ENCODE results near the gene TMEM8B. TPM values are rescaled to one million over a fixed set of nuclear protein-coding genes. Genes with fewer than 3 reads are reported as not detected.

The TMEM8B gene
- total and polyA plus RNA-seq, 10 of the 15 experiments (the other 5 are each of a cell fraction or from before 2014, with no cell fraction given) = 0.19 to 7.6 (median 2.5) TPM

DNA sequence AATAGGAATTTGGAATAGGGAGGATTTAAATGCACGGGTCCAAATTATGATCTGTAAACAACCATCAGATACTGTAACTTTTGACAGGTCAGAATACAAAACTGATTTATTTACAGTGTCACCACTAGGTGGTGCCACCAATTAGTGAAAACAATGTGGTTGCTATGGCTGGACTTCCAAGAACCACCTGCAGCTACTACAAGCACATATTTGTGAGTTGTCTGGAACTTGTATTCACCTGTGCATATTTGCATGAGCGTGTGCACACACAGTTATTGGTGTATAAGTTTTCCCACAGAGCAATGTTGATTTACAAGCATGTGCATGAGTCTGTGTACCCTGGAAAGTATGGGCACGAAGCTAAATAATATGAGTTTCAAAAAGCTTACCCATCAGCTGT is 74.0 kb downstream of the TMEM8B start (continued):
- no peak for TF ChIP-seq WRNIP1 (IDR thresholded peaks at IDR 0.05; ENCODE audit: borderline replicate concordance, low read depth, low read length)
- TF ChIP-seq, protein P1, sequence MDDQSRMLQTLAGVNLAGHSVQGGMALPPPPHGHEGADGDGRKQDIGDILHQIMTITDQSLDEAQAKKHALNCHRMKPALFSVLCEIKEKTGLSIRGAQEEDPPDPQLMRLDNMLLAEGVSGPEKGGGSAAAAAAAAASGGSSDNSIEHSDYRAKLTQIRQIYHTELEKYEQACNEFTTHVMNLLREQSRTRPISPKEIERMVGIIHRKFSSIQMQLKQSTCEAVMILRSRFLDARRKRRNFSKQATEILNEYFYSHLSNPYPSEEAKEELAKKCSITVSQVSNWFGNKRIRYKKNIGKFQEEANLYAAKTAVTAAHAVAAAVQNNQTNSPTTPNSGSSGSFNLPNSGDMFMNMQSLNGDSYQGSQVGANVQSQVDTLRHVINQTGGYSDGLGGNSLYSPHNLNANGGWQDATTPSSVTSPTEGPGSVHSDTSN (IDR thresholded peaks at IDR 0.05; ENCODE audit: insufficient replicate concordance, low read depth, low read length) = no peak
- TF ChIP-seq, protein P2, sequence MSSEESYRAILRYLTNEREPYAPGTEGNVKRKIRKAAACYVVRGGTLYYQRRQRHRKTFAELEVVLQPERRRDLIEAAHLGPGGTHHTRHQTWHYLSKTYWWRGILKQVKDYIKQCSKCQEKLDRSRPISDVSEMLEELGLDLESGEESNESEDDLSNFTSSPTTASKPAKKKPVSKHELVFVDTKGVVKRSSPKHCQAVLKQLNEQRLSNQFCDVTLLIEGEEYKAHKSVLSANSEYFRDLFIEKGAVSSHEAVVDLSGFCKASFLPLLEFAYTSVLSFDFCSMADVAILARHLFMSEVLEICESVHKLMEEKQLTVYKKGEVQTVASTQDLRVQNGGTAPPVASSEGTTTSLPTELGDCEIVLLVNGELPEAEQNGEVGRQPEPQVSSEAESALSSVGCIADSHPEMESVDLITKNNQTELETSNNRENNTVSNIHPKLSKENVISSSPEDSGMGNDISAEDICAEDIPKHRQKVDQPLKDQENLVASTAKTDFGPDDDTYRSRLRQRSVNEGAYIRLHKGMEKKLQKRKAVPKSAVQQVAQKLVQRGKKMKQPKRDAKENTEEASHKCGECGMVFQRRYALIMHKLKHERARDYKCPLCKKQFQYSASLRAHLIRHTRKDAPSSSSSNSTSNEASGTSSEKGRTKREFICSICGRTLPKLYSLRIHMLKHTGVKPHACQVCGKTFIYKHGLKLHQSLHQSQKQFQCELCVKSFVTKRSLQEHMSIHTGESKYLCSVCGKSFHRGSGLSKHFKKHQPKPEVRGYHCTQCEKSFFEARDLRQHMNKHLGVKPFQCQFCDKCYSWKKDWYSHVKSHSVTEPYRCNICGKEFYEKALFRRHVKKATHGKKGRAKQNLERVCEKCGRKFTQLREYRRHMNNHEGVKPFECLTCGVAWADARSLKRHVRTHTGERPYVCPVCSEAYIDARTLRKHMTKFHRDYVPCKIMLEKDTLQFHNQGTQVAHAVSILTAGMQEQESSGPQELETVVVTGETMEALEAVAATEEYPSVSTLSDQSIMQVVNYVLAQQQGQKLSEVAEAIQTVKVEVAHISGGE (CRISPR knock-in tag; IDR thresholded peaks at IDR 0.05) = no peak

DNA sequence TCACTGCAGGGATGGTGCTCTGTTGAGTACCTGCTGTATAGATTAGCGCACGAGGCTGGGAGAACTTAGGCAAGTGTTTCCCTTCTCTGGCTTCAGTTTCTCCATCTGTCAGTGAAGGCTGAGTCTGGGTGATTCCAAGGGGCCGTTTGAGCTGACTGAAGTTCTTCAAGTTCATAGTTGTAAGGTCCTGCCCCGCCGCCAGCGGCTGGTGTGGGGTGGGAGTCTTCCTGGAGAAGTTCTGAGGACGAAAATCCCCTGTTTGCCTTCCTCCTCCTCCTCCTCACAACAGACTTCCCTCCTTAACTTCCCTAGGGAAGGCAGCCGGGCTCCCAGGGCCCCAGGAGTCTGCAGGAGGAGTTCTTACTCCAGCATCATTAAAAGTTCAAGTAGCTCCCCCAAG is 75.3 kb downstream of the TMEM8B start:
- intact Hi-C loops (cut with micrococcal nuclease; ENCODE audit: unreplicated experiment) = no loop called here
- no TSS peak for BruUV-seq (replicated peaks)
- Histone ChIP-seq H3K9ac (ENCODE audit: control insufficient read depth, insufficient read depth, low read length) (no peak overlapping the region), H3K4me3 (no peak overlapping the region), H3K79me2 (ENCODE audit: control insufficient read depth, insufficient read depth, low read length) (no peaks in the 10 kb centered on the region), H4K20me1 (ENCODE audit: control insufficient read depth, insufficient read depth) (no peaks in the 10 kb centered on the region), H3K36me3 (ENCODE audit: control insufficient read depth in 2 of 2, insufficient read depth in 2 of 2, low read length in 1 of 2) (no peaks in the 10 kb centered on the region), H3K27me3 (replicated peaks in 1 of 2; ENCODE audit: control insufficient read depth in 2 of 2, insufficient read depth in 2 of 2, low read length in 1 of 2) (peaks cover 0 to 1% of the 10 kb centered on the region in 2 experiments; a peak in 2 of 4 replicates), H2AFZ (ENCODE audit: control insufficient read depth, low read depth, low read length) (no peak overlapping the region), H3K4me2 (ENCODE audit: control insufficient read depth, insufficient read depth) (no peak overlapping the region), H3K27ac (ENCODE audit: control insufficient read depth, insufficient read depth) (no peak overlapping the region), H3K4me1 (ENCODE audit: control insufficient read depth, insufficient read depth, low read length) (no peaks in the 10 kb centered on the region), H3K9me3 (replicated peaks; ENCODE audit: control insufficient read depth, insufficient read depth, low read length) (no peaks in the 10 kb centered on the region)
- FAIRE-seq (no peak), ATAC-seq (no peak), DNase-seq (ENCODE audit: low read depth, low spot score) (no peak)
- SMC1A ChIA-PET (ENCODE audit: uncharacterized antibody, unreplicated experiment) = interaction anchor here (1.0 kb wide), 1 partner anchor 42 kb away, joined by 5 read pairs; no protein-coding TSS in a partner anchor
- in situ Hi-C loops (cut with MboI) = no loop called here
- RAD21 ChIA-PET (ENCODE audit: unreplicated experiment) = no interaction called here
- WGBS (ENCODE audit: insufficient coverage, insufficient replicate concordance, low lambda C conversion rate, missing lambda C conversion rate) = 38% methylated on average over 7 of the region's 8 CpGs
- POLR2A ChIA-PET = no interaction called here
- CTCF ChIA-PET = interaction anchor here (2.1 to 2.2 kb wide), 2 partner anchors 20 to 115 kb away, joined by 7 to 11 read pairs; no protein-coding TSS in a partner anchor
- TF ChIP-seq NFYA (IDR thresholded peaks at IDR 0.05; ENCODE audit: borderline replicate concordance, low read depth, low read length) (no peak), JUNB (IDR thresholded peaks at IDR 0.05) (no peak), SREBF2 (IDR thresholded peaks at IDR 0.05; ENCODE audit: low read length) (no peak), MEF2A (IDR thresholded peaks at IDR 0.05; ENCODE audit: insufficient read depth, low read depth, low read length) (no peak), EZH2 (IDR thresholded peaks at IDR 0.05; ENCODE audit: borderline replicate concordance, control insufficient read depth, low read depth, low read length) (no peak), ESRRA (IDR thresholded peaks at IDR 0.05; ENCODE audit: low read length) (no peak)
- TF ChIP-seq, protein P3, sequence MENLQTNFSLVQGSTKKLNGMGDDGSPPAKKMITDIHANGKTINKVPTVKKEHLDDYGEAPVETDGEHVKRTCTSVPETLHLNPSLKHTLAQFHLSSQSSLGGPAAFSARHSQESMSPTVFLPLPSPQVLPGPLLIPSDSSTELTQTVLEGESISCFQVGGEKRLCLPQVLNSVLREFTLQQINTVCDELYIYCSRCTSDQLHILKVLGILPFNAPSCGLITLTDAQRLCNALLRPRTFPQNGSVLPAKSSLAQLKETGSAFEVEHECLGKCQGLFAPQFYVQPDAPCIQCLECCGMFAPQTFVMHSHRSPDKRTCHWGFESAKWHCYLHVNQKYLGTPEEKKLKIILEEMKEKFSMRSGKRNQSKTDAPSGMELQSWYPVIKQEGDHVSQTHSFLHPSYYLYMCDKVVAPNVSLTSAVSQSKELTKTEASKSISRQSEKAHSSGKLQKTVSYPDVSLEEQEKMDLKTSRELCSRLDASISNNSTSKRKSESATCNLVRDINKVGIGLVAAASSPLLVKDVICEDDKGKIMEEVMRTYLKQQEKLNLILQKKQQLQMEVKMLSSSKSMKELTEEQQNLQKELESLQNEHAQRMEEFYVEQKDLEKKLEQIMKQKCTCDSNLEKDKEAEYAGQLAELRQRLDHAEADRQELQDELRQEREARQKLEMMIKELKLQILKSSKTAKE (IDR thresholded peaks at IDR 0.05; ENCODE audit: low read depth, poor library complexity, severe bottlenecking) = no peak
- TF ChIP-seq, protein P4, sequence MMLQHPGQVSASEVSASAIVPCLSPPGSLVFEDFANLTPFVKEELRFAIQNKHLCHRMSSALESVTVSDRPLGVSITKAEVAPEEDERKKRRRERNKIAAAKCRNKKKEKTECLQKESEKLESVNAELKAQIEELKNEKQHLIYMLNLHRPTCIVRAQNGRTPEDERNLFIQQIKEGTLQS (IDR thresholded peaks at IDR 0.05; ENCODE audit: borderline replicate concordance, extremely low read depth, low read depth, low read length) = no peak
- TF ChIP-seq, protein P5, sequence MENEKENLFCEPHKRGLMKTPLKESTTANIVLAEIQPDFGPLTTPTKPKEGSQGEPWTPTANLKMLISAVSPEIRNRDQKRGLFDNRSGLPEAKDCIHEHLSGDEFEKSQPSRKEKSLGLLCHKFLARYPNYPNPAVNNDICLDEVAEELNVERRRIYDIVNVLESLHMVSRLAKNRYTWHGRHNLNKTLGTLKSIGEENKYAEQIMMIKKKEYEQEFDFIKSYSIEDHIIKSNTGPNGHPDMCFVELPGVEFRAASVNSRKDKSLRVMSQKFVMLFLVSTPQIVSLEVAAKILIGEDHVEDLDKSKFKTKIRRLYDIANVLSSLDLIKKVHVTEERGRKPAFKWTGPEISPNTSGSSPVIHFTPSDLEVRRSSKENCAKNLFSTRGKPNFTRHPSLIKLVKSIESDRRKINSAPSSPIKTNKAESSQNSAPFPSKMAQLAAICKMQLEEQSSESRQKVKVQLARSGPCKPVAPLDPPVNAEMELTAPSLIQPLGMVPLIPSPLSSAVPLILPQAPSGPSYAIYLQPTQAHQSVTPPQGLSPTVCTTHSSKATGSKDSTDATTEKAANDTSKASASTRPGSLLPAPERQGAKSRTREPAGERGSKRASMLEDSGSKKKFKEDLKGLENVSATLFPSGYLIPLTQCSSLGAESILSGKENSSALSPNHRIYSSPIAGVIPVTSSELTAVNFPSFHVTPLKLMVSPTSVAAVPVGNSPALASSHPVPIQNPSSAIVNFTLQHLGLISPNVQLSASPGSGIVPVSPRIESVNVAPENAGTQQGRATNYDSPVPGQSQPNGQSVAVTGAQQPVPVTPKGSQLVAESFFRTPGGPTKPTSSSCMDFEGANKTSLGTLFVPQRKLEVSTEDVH (IDR thresholded peaks at IDR 0.05; ENCODE audit: low read depth, partially characterized antibody) = no peak

All from GM12878 (cell line).